ENCODE data around the gene ITPRID1. TPM values are rescaled to one million over a fixed set of nuclear protein-coding genes. Genes with fewer than 3 reads are reported as not detected.
"Not testable (repeated sequence)": the region's sequence is repeated elsewhere in the genome, so short reads cannot be mapped to it uniquely, and the experiment has no call there.

ITPRID1 gene
- not detected for total RNA-seq
- polyA plus RNA-seq: not detected
- long read RNA-seq, donor 1, partial matches to known transcripts: 0 of 1 reads
- long read RNA-seq, donor 1, other reads (novel, unspliced or antisense): 1 of 1 reads
- long read RNA-seq, donor 2, partial matches to known transcripts: 0 of 2 reads
- long read RNA-seq, donor 2, other reads (novel, unspliced or antisense): 2 of 2 reads
- long read RNA-seq, donor 3, partial matches to known transcripts: 0 of 1 reads
- long read RNA-seq, donor 3, other reads (novel, unspliced or antisense): 1 of 1 reads

- H3K9me3 ChIP-seq: peaks cover 0 to 11% (median 0%) of the 10 kb centered on the region in 11 donors
- H3K36me3 ChIP-seq: no peaks in the 10 kb centered on the region
- H3K4me1 ChIP-seq: no peaks in the 10 kb centered on the region
- 55 to 58% methylated on average over 4 of the region's 4 CpGs for WGBS, 2 donors
- ATAC-seq (no peak), DNase-seq (no peak)
- H3K27me3 ChIP-seq: peaks cover 0 to 9% (median 0%) of the 10 kb centered on the region in 7 donors
- intact Hi-C loops (cut with DNase I): no loop called here
- H3K27ac ChIP-seq: no peak within 1 kb of the TSS
- no peak within 1 kb of the TSS for H3K4me3 ChIP-seq
- TF ChIP-seq, protein P1, sequence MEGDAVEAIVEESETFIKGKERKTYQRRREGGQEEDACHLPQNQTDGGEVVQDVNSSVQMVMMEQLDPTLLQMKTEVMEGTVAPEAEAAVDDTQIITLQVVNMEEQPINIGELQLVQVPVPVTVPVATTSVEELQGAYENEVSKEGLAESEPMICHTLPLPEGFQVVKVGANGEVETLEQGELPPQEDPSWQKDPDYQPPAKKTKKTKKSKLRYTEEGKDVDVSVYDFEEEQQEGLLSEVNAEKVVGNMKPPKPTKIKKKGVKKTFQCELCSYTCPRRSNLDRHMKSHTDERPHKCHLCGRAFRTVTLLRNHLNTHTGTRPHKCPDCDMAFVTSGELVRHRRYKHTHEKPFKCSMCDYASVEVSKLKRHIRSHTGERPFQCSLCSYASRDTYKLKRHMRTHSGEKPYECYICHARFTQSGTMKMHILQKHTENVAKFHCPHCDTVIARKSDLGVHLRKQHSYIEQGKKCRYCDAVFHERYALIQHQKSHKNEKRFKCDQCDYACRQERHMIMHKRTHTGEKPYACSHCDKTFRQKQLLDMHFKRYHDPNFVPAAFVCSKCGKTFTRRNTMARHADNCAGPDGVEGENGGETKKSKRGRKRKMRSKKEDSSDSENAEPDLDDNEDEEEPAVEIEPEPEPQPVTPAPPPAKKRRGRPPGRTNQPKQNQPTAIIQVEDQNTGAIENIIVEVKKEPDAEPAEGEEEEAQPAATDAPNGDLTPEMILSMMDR (IDR thresholded peaks at IDR 0.05): no peak
Measured at GRCh38 chr7:31513790-31514189, at the start of gene ITPRID1. Gene ITPRID1, plus strand, starts transcription at chr7:31514090. Its CDS starts 38,935 bp downstream, at chr7:31553025.

DNA sequence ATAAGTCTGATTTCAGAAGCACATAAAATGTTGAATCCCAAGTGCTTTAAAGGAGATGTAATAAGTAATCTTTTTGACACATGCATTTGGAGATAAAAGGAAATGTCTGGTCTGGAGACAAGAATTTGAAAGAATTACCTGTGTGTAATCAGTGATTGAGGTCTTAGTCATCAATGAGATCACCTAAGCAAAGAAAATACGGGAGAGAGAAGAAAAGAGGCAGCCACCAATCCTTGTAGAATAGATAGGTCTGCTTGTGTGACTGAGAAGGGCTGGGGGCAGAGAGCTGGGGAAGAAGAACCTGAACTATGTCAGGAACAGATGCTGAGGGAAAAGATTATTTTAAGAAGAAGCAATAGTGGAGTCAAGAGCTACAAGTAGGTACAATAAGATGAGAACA is 49.3 kb upstream of the ITPRID1 start:
- TF ChIP-seq, protein P1 (IDR thresholded peaks at IDR 0.05): no peak

DNA sequence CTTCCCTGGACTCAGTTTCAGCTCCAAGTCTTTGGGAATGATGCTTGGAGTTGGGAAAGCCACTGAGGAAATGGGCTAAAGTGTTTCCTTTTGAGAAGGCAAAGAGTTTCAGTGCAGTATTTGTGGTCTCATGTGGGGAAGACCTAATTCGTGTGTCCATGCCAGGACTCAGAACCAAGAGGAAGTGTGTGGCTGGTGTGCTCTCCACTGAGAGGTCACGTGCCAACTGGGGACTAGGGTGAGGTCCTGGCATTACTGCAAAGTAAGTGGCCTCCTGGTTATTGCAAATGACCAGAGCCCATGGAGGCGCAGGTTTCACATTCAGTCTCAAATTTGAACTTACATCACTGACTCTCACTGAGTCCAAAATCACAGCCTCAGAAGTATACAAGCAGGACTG is 48.6 kb upstream of the ITPRID1 start:
- Histone ChIP-seq H3K27ac (no peak overlapping the region), H3K4me3 (no peak overlapping the region), H3K36me3 (no peaks in the 10 kb centered on the region), H3K9me3 (no peaks in the 10 kb centered on the region), H3K4me1 (no peaks in the 10 kb centered on the region), H3K27me3 (peaks cover 0 to 35% (median 5%) of the 10 kb centered on the region in 7 donors)
- DNase-seq (no peak), ATAC-seq (no peak)
- TF ChIP-seq, protein P1 (IDR thresholded peaks at IDR 0.05): no peak
- intact Hi-C loops (cut with DNase I): no loop called here
- 60 to 66% methylated on average over 3 of the region's 3 CpGs for WGBS, 2 donors

More for the DNA sequence above, 49.3 kb upstream of the ITPRID1 start:
- H3K9me3 ChIP-seq: no peaks in the 10 kb centered on the region
- intact Hi-C loops (cut with DNase I): no loop called here
- H3K4me1 ChIP-seq: no peaks in the 10 kb centered on the region
- peaks cover 0 to 40% (median 4%) of the 10 kb centered on the region in 7 donors for H3K27me3 ChIP-seq
- ATAC-seq: no peak
- no peaks in the 10 kb centered on the region for H3K36me3 ChIP-seq
- H3K27ac ChIP-seq: no peak overlapping the region
- no peak overlapping the region for H3K4me3 ChIP-seq
- WGBS, 2 donors: 65 to 72% methylated on average over 1 of the region's 1 CpG
- no peak for DNase-seq

- TF ChIP-seq, protein P1 (IDR thresholded peaks at IDR 0.05): no peak
- WGBS, 2 donors: 9 to 22% methylated on average over 1 of the region's 1 CpG
- DNase-seq: no peak
- Histone ChIP-seq H3K4me1 (no peaks in the 10 kb centered on the region), H3K27ac (no peak overlapping the region), H3K36me3 (no peaks in the 10 kb centered on the region), H3K4me3 (no peak overlapping the region), H3K9me3 (no peaks in the 10 kb centered on the region), H3K27me3 (peaks cover 0 to 31% (median 5%) of the 10 kb centered on the region in 7 donors)
- intact Hi-C loops (cut with DNase I): no loop called here
- no peak for ATAC-seq
Measured at GRCh38 chr7:31466036-31466435, 47.9 kb upstream of the ITPRID1 start.

- not testable (repeated sequence) for H3K9me3 ChIP-seq, H3K36me3 ChIP-seq, ATAC-seq, H3K27ac ChIP-seq, H3K4me3 ChIP-seq, H3K4me1 ChIP-seq, DNase-seq
- intact Hi-C loops (cut with DNase I): loop anchor here in 1 of 10 donors (10.0 kb wide), 1 partner anchor 276 kb away; no protein-coding TSS in a partner anchor
- 42 to 49% methylated on average over 8 of the region's 8 CpGs for WGBS, 2 donors
- peaks cover 0 to 21% (median 4%) of the 10 kb centered on the region in 7 donors for H3K27me3 ChIP-seq
Measured at GRCh38 chr7:31470883-31471282, 43.0 kb upstream of the ITPRID1 start.

All from heart right ventricle (tissue), 16 donors.